ENCODE measurements around the gene TBC1D2.

TBC1D2 gene

DNA sequence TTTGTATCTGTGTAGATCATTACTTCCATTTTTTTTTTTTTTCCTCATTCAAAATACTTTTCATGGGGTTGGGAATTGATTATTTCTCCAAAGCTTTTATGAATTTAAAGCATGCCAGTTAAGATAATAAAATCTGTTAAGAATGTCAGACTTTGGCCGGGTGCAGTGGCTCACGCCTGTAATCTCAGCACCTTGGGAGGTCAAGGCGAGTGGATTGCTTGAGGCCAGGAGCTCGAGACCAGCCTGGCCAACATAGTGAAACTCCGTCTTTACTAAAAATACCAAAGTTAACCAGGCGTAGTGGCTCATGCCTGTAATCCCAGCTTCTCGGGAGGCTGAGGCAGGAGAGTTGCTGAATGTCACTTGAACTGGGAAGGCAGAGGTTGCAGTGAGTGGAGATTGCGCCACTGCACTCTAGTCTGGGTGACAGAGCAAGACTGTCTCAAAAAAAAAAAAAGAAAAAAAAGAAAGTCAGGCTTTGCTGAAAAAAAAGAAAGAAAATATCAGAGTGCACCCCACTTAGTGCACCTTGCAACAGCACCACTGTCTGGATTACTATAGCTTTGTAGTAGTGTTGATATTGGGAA is 18.5 kb downstream of the TBC1D2 start:
- DNase-seq: no peak

DNA sequence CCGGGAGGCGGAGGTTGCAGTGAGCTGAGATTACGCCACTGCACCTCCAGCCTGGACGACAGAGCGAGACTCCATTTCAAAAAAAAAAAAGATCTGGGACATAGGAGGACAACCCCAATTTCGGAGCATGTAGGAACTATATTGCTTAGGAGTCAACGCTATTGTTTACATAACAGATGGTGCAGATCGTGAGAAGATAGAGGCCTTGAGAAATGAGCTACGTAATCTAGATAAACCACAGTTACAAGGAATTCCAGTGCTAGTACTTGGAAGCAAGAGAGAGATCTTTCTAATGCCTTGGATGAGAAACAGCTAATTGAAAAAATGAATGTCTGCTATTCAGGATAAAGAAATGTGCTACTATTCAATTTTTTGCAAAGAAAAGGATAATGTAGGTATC is 20.3 kb downstream of the TBC1D2 start:
- DNase-seq: no peak

DNA sequence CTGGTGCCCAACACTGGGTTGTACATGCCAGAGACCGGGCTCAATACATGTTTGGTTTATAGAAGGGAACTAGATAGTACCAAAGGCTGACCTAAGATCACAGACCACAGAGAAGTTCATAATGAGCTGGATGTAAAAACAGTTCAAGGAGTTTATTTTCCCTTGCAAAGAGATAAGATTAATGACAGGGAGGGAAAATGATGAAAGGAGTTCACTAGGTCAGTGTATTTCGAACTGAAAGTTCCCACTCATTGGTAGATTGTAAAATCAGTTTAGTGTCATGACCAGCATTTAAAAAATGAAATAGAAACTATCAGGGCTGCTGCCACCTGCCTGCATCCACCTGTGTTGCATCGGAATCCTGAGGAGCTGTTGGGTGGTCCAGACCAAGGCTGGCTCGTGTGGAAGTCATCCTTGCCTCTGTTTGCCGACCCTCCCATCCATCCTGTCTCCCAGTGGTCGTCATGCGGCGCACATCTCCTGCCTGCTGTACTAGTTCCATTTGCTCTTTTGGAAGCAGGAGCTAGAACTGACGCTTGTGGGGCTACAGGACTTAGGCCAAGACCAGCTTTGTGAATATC is 21.1 kb downstream of the TBC1D2 start:
- no peak for DNase-seq

DNA sequence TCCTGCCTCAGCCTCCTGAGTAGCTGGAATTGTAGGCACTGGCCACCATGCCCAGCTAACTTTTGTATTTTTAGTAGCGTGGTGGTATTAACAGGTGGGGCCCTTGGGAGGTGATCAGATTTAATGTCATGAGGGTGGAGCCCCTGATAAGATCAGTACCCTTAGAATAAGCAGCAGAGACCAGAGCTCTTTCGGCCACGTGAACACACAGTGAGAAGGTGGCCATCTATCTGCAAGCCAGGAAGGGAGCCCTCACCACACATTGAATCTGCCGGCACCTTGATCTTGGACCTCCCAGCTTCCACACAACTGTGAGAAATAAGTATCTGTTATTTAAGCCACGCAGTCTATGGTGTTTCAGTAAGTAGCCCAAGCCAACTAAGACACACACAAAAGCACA is 22.5 kb downstream of the TBC1D2 start:
- no peak for DNase-seq

DNA sequence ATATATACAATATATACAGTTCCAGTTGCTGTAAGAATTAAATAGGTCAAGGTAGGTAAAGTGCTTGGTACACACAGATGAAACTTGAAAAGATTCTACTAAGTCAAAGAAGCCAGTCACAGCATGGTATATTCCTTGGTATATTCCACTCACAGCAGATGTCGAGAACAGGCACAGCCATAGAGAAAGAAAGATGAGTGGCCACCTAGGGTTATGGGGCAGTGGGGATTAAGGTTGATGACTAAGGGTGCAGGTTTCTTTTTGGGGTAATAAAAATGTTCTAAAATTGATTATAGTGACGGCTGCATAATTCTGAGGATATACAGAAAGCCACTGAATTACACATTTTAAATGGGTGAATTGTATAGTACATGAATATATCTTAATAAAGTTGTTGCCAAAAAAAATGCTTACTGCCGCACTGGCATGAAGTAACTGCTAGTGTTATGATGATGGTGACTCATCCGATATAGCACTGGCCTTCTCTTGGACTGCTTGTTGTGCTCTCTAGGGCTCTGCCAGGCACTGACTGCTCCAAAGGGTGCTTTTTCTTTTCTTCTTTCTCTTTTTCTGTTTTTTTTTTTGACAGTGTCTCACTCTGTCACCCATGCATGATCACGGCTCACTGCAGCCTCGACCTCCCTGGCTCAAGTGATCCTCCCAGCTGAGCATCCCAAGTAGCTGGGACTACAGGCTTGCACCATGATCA is 23.5 kb downstream of the TBC1D2 start:
- peak; percentile 81 for DNase-seq

DNA sequence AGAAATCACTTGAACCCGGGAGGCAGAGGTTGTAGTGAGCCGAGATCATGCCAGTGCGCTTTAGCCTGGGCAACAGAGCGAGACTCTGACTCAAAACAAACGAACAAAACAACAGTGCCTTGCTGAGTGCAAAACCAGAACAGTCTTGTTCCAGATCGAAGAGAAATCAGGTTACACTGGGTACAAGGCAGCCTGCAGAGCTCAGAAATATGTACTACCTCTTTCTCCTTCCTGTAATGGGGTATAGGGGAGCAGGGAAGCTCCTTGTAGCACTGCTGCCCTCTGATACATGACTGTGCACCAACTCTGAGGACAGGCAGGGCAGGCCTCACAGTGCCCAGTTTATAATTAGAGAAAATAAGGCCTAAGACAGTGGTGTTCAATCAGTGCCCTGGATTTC is 24.7 kb downstream of the TBC1D2 start:
- no peak for DNase-seq

DNA sequence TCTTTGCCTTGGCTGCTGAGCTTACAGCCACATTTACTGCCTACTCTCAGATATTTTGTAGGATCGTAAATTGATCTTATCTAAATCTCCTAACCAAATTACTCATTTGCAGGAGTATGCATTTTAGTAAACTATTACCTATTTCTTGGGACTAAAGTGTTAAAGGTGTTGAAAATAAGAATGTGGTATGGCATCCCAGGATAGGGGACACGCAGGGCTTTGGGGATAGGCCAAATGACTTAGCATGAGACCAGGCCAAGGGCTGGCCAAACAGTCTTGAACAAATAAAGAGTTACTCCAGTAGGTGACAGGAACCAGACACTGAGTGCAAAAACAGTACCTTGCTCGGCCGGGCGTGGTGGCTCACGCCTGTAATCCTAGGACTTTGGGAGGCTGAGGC is 25.1 kb downstream of the TBC1D2 start:
- no peak for DNase-seq

DNA sequence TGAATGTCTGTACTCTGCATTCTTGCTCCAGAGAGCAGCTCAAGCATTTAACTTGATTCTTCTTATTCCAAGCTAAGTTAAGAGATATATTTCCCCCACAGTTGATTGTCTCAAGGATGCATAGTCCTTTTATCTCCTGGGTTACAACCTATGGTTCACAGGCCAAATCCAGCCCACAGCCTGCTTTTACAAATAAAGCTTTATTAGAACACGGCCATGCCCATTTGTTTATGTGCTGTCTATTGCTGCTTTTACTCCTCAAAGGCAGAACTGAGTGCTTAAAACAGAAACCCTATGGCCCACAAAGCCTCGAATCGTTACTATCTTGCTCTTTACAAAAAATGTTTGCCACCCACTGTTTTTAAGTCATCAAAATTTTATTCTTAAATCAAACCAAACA is 25.8 kb downstream of the TBC1D2 start:
- DNase-seq: no peak

DNA sequence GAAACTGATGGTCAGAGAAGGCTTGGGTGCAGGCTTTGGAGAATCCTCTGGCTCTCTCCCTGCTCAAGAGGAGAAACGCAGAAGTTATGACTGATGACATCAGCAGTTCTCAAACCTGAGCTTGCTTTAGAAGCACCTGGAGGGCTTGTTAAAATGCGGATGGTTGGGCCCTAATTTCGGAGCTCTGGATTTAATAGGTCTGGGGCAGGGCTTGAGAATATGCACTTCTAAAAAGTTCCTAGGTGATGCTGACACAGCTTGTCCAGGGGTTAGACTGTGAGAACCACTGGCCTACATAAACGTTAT is 26.4 kb downstream of the TBC1D2 start:
- no peak for DNase-seq

DNA sequence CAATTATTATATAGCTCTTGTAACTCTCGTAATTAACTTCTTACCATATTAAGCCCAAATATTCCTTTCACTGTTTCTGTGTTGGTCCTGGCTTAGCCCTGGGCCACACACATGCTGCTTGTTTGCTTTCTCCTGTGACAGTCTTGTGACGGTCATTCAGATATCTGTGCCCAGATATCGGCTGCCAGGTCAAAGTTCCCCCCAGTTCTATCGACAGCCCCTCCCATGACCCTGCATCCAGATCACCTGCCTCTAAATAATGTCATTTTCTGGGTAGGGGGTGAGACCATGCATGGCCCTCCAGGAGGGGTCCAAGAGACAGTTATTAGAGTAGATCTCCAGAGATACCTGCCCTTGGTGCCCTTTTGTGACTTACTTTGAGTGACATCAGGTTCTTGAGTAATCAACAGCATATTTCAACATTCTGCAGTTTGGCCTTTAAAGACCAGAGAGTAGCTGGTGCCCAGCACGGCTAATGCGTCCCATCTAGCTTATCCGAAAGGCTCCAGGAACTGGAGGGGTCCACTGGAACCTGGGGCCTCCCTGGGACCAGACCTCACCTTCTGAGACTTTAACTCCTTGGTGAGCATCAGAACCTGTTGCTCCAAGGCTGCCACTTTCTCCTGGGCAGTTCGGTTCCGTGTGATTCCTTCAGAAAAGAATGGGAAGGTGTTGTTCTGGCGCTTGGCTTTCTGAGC is 26.9 kb downstream of the TBC1D2 start:
- DNase-seq: no peak

DNA sequence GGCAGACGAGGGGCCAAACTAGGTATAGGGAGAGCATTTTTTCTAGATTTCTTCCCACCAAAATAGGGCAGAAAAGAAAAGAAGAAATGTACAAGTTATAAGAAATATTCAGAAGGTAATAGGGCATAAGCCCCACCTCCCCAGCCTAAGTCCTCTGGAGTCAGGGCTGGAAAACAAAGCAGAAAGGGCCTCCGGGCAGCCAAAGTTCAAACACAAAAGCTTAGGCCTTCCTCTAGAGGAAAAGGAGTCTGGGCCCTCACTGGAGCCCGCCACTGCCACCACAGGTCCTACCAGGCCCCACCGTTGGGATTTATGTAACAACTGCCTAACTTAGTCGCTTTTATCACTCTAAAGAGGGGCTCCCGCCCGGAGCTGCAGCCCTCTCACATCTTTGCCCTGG is 27.6 kb downstream of the TBC1D2 start:
- DNase-seq: no peak

DNA sequence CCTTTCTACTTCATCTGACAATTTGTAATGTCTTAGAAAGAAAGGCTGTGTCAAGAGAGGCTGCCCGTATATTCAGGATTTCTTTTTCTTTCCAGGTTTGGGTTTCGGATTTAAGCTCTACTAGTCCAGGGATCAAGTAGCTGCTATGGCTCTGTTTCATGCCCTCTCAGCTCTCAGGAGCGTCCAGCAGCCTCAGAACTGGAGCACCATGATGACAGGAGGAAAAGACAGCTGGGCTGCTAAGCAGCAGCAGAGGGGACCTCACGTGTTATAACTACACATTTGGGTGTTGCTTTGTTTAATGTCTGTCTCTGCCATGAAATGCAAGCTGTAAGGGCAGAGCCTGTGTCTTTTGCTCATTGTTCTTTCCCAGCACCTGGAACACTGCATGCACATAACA is 28.5 kb downstream of the TBC1D2 start:
- DNase-seq: no peak

DNA sequence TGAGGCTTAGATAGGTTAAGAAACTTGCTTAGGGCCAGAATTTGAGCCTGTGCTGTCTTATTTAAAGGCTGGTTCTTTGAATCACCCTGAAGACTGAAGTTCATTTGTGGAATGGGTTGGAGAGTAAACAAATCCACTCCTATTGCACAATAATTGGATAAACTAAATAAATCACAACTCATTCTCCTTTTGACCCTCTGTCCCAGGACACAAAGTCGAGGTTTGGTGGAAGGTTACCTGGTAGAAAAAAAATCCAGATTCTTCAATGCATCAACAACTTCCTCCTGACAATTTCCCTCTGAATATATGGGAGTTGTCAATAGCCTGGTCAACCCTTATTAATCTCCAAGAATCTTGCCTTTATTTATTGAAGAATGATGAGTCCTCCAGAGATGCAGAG is 28.9 kb downstream of the TBC1D2 start:
- no peak for DNase-seq

DNA sequence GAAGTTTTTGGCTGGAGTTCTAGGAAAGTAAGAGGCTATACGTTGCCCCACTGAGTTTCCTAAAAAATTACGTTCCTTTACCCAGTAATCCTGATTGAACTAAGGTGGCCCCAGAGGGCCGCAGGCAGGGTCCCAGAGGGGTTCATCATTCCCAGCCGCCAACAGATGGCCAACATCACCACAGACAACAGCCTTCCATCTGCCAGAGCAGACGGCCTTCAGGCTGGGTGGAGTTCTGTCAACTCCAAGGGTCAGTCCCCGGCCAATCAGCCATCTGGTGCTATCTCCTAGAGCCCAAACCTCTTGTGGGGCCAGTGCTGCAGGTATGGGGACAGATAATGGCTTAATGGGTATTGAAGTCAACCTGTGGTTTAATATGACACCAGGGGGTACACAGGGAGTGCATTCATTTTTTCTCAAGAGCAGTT is 30.4 kb downstream of the TBC1D2 start:
- DNase-seq: no peak

DNA sequence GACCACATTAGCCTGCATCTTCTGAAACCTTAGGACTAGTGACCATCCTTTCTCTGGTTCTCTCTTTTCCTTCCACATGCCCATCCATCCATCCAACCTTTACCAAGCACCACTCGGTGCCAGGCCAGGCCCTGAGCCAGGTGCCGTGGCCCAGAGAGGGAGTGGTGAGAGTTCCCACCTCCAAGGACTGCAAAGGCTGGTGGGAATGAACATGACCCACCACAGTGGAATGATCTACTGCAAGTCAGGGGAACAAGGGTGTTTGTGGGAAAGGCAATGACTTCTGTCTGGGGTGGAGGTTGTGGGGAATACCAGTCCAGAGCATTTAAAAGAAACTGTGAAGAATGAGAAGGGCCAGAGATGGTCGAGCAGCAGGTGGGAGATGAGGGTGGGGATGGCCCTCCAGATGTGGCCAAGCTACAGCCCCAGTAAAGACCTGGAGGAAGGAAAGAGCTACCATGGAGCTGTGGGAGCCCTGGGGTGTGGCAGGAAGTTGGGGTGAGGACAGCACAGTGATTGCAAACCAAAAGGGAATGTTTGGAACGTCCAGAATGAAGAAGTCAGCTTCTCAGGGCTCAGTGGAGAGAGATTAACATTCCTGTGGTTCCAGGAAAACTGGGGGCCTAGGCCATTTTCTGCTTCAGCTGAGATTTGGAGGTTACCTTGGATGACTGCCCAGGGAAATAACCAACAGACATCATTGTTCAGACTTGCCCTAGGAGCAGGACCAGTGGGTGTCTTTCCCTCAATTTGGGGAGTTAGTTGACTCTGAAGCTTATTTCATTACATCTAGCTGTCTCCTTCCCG is 32.4 kb downstream of the TBC1D2 start:
- peak; percentile 100 for DNase-seq

DNA sequence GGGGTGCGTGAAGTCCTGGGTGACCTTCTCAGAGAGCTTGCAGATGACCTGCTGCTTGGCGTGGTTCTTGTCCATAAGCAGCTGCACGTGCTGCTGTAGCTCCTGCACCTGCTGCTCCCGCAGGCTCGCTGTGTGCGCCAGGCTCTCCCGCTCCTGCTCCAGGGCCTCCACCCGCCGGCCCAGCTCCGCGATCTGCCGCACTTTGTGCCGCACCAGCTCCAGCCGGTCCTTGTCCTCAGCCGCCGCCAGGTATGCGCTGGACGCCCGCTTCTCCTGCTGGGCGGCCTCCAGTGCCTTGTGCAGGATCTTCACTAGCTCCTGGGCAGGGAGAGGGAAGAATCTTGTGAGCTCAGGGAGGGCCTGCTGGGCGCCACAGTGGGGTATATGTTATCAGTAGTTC is 34.5 kb downstream of the TBC1D2 start:
- no peak for DNase-seq

DNA sequence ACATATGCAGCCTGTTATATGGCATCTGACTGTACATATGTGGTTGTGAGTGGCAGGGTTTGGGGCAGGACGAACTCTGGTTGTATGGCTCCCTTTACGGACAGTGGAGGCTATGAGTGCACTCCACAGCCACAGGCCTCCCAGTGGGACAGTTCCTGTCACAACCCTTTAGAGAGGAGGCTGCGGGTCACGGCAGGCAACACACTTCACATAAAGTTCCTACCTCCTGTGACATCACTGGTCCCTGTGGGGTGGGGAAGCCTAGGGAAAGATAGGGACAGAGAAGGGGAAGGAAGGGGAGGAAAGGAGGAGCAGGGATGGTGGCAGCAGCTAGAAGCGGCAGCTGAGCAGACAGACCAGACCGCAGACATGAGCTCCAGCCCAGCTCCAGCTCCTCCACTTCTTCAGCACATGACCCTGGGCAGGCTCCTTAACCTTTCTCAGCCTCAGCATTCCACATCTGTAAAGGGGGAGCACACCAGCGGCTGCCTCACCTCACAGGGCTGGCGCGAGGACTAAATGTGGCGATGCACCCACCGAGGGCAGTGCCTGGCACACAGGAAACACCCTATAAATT is 35.6 kb downstream of the TBC1D2 start:
- no peak for DNase-seq

DNA sequence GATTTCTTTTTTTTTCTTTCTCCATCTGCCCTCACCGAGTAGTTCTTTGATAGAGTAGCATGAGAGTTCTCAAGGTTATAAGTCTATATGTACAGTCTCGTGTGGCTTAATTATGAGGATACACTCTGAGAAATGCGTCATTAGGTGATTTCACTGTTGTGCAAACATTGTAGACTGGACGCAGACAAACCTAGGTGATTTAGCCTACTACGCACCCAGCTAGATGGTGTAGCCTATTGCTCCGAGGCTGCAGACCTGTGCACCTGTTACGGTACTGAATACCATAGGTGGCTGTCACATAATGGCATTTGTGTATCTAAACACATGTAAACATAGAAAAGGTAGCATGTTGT is 36.1 kb downstream of the TBC1D2 start:
- no peak for DNase-seq

DNA sequence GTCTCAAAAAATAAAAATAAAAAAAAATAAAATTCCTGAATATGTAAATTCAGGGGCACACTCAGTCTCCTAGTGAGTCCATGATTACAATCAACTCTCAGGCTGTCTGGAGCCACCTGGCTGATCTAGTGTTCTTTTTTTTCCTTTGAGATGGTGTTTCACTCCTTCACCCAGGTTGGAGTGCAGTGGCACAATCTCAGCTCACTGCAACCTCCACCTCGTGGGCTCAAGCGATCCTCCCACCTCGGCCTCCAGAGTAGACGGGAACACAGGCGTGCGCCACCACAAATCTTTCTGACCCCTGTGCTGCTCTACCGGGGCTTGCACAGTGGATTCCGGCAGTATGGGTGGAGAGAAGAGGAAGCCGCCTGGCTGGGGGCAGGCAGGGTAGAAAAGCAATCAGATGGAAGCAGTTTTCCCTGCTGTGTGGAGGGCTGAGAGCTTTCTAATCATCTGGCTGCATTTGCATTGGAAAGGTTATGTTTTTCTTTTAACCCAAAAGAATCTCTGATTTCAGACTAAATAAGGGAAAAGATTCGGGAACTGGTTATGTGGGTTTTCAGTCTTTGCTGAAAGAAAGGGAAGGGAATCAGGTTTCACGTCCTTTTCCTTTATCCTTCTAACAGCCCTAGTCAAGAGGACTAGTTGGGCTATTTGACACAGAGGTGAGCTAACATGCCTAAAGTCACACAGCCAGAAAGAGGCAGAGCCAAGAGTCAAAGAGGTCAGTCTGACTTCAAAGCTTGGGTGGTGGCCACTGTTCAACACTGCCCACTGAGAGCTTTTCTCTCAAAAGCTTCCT is 36.7 kb downstream of the TBC1D2 start:
- DNase-seq: peak; percentile 44

DNA sequence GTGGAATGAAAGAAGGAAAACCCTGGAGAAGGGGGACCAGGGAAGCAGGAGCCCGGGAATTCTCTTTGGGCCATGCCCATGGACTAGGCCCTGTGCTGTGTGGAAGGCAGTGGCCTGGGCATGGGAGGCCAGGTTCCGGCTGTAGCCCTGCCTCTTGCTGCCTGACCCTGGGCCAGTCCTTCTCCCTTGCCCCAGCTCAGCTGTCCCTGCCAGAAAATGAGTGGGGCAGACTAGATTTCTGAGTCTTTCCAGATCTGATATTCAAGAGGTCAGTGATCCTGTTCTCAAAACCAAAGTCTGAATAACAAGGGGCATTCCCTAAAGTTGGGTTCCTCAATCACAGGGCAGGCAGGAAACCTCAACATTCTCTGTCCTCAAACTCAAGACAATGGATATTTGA is 38.2 kb downstream of the TBC1D2 start:
- DNase-seq: no peak

DNA sequence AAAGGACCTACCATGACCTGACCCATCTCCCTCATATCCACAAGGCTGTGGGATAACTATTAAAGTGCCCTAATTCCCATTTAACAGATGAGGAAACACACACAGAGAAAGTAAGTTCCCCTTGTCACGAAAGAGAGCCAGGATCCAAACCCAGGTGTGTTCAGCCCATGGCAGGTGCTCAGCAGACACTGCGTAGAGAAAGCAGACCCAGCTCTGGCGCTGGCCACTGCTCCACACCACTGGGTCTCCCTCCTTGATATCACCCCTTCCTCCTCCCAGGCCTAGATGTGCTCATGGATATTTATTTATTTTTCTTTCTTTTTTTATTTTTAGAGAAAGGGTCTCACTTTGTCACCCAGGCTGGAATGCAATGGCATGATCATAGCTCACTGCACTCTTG is 39.1 kb downstream of the TBC1D2 start:
- DNase-seq: no peak

DNA sequence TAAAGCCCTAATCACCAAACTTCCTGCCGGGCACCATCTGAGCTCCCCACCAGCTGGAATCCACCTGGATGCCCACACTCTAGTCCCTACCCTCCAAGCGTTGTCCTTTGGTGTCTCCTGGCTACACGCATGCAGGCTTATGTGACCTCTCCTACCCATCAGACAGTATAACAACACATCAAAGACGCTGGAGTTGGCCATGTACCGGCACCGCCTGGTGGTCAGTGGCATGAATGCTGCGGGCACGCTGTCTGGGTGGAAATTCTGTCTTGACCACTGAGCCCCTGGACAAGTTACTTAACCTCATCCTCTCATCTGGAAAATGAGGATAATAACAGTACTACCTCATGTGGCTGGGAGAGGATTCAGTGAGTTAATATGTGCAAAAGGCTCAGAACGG is 39.6 kb downstream of the TBC1D2 start:
- DNase-seq: no peak
